ENCODE data around the gene MYT1. TPM values are rescaled to one million over a fixed set of nuclear protein-coding genes. Genes with fewer than 3 reads are reported as not detected.

Gene MYT1
- total RNA-seq, 1 experiment from 2014 or later: not detected

DNA sequence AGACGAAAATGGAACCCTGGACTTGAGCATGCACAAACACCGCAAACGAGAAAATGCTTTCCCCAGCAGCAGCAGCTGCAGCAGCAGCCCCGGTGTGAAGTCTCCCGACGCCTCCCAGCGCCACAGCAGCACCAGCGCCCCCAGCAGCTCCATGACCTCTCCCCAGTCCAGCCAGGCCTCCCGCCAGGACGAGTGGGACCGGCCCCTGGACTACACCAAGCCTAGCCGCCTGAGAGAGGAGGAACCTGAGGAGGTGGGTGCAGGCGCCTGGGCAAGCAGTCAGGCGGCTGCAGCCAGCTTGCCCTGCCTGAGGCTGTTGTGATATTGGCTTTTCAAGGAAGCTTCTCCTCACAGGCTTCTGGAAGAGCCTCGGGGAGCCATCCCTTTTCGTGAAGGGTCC, 55.5 kb downstream of the MYT1 start:
- Histone ChIP-seq H4K20me1 (ENCODE audit: insufficient read depth) (no peaks in the 10 kb centered on the region), H3K4me1 (replicated peaks; ENCODE audit: insufficient read depth) (peaks cover 11% of the 10 kb centered on the region), H3K27ac (no peak overlapping the region), H2AFZ (no peak overlapping the region), H3K4me3 (no peak overlapping the region), H3K79me2 (ENCODE audit: low read depth) (no peaks in the 10 kb centered on the region), H3K4me2 (no peak overlapping the region), H3F3A (ENCODE audit: insufficient read depth, low read depth) (peaks cover 10% of the 10 kb centered on the region; the same call in 1 of the 2 replicates), H3K27me3 (ENCODE audit: insufficient read depth, low read depth) (peaks cover 63% of the 10 kb centered on the region), H3K9me2 (ENCODE audit: insufficient read depth) (no peaks in the 10 kb centered on the region), H3K36me3 (ENCODE audit: low read depth) (no peaks in the 10 kb centered on the region), H3K9me3 (ENCODE audit: insufficient read depth, low read depth) (no peaks in the 10 kb centered on the region)
- TF ChIP-seq, protein P1, sequence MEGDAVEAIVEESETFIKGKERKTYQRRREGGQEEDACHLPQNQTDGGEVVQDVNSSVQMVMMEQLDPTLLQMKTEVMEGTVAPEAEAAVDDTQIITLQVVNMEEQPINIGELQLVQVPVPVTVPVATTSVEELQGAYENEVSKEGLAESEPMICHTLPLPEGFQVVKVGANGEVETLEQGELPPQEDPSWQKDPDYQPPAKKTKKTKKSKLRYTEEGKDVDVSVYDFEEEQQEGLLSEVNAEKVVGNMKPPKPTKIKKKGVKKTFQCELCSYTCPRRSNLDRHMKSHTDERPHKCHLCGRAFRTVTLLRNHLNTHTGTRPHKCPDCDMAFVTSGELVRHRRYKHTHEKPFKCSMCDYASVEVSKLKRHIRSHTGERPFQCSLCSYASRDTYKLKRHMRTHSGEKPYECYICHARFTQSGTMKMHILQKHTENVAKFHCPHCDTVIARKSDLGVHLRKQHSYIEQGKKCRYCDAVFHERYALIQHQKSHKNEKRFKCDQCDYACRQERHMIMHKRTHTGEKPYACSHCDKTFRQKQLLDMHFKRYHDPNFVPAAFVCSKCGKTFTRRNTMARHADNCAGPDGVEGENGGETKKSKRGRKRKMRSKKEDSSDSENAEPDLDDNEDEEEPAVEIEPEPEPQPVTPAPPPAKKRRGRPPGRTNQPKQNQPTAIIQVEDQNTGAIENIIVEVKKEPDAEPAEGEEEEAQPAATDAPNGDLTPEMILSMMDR (conservative IDR thresholded peaks at IDR 0.05): no peak
- no peak for TF ChIP-seq EZH2 (IDR thresholded peaks at IDR 0.05; ENCODE audit: low read depth)
- ChIA-PET POLR2A (ENCODE audit: unreplicated experiment) (no interaction called here), CTCF (no interaction called here)
- DNase-seq: no peak
- intact Hi-C loops (cut with micrococcal nuclease; ENCODE audit: unreplicated experiment): no loop called here
- BruUV-seq (replicated peaks): no TSS peak

DNA sequence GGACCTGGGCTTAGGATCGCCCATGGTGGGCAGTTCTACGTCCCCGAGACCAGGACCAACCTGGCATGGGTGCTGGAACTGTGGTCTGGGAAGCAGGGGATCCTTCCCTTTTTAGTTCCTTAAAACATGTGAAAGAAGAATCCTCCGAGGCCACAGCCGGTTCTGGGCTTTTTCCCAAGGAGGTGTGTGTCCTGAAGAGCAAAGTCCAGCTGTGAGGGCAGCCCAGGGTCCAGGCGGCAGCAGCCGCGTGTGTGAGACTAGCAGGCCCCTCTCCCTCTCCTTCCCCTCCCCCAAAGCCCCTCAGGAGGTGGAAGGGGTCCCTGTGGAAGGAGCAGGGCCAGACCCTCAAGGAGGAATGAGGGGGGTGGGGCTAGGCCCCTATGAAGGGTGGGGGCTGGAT, 56.2 kb downstream of the MYT1 start:
- intact Hi-C loops (cut with micrococcal nuclease; ENCODE audit: unreplicated experiment): no loop called here
- H3K4me2 ChIP-seq: no peak overlapping the region

DNA sequence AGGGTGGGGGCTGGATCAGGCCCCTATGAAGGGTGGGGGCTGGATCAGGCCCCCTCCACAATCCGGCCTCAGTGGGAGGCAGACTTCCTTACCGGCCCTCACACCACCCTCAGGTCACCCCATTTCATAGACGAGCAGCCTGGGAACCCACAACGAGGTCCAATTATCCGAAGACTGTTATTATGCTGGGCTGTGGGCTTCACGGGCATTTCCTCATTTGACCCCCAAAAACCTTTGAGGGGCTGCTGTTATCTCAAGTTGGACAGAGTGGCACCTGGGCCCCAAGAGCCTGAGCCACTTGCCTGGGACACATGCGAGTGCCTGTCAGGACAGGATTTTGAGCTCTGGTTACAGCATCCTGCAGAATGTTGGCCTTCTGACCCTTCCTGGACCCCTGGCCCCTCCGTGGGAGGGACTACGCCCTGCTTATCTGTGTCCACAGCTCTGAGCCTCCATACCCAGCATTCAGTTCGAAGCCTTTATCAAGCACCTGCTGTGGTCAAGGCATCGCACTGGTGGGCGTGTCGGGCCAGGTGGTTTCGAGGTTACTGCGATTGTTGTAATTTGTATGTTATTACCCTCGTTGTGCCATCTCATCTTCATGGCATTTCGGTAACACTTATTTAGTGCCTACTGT, 56.8 kb downstream of the MYT1 start:
- Histone ChIP-seq H3K9me2 (ENCODE audit: insufficient read depth) (no peaks in the 10 kb centered on the region), H3K4me2 (no peak overlapping the region), H2AFZ (no peak overlapping the region), H3K27me3 (ENCODE audit: insufficient read depth, low read depth) (peaks cover 61% of the 10 kb centered on the region), H3K36me3 (ENCODE audit: low read depth) (no peaks in the 10 kb centered on the region), H4K20me1 (ENCODE audit: insufficient read depth) (no peaks in the 10 kb centered on the region), H3K9me3 (ENCODE audit: insufficient read depth, low read depth) (no peaks in the 10 kb centered on the region), H3K4me1 (replicated peaks; ENCODE audit: insufficient read depth) (peaks cover 11% of the 10 kb centered on the region), H3K27ac (no peak overlapping the region), H3K4me3 (no peak overlapping the region), H3F3A (ENCODE audit: insufficient read depth, low read depth) (peaks cover 10% of the 10 kb centered on the region; the same call in 1 of the 2 replicates), H3K79me2 (ENCODE audit: low read depth) (no peaks in the 10 kb centered on the region)
- CTCF ChIA-PET: no interaction called here
- no peak for TF ChIP-seq EZH2 (IDR thresholded peaks at IDR 0.05; ENCODE audit: low read depth)
- TF ChIP-seq, protein P1 (conservative IDR thresholded peaks at IDR 0.05): no peak
- POLR2A ChIA-PET (ENCODE audit: unreplicated experiment): no interaction called here
- intact Hi-C loops (cut with micrococcal nuclease; ENCODE audit: unreplicated experiment): no loop called here
- BruUV-seq (replicated peaks): no TSS peak
- no peak for DNase-seq

More for the DNA sequence above, 56.2 kb downstream of the MYT1 start:
- ChIA-PET CTCF (interaction anchor here (0.5 kb wide), 1 partner anchor 121 kb away, joined by 3 read pairs; no protein-coding TSS in a partner anchor), POLR2A (ENCODE audit: unreplicated experiment) (no interaction called here)
- peaks cover 11% of the 10 kb centered on the region for H3K4me1 ChIP-seq (replicated peaks; ENCODE audit: insufficient read depth)
- no peaks in the 10 kb centered on the region for H3K36me3 ChIP-seq (ENCODE audit: low read depth)
- H3K27me3 ChIP-seq (ENCODE audit: insufficient read depth, low read depth): peaks cover 61% of the 10 kb centered on the region
- H3K9me2 ChIP-seq (ENCODE audit: insufficient read depth): no peaks in the 10 kb centered on the region
- no peaks in the 10 kb centered on the region for H4K20me1 ChIP-seq (ENCODE audit: insufficient read depth)
- DNase-seq: no peak
- no peak overlapping the region for H3K4me3 ChIP-seq
- H2AFZ ChIP-seq: no peak overlapping the region
- H3K79me2 ChIP-seq (ENCODE audit: low read depth): no peaks in the 10 kb centered on the region
- H3K9me3 ChIP-seq (ENCODE audit: insufficient read depth, low read depth): no peaks in the 10 kb centered on the region
- H3F3A ChIP-seq (ENCODE audit: insufficient read depth, low read depth): peaks cover 10% of the 10 kb centered on the region; the same call in 1 of the 2 replicates
- no peak overlapping the region for H3K27ac ChIP-seq
- no TSS peak for BruUV-seq (replicated peaks)
- TF ChIP-seq, protein P1 (conservative IDR thresholded peaks at IDR 0.05): no peak
- TF ChIP-seq EZH2 (IDR thresholded peaks at IDR 0.05; ENCODE audit: low read depth): no peak

All from PC-9 (cell line).